Measurements from ENCODE around the gene GTF2F1.

DNA sequence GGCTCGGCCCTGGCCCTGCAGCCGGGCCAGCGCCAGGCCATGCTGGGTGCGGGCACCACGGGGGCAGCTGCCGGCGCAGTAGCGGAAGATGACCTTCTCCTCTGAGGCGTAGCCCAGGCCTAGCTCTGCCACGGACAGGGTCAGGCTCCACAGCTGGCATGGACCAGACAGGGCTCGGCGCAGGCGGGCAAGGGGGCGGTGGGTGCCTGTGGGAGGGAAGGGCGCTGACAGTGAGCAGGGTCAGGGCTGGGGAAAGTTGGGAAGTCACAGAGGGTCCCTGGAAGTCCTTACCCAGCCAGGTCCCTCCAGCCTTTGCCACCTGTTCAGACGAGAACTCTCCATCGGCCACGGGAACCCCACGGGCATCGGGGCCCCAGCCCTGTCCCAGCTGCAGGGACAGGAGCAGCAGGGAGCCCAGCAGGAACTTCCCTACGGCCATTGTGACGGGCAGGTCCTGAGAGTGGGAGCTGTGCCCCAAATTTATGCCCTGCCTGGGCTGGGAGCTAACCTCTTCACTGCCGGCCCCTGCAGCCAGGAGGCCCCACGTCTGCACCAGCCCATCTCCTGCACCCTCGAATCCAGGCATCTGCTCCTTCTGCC, 17.5 kb downstream of the GTF2F1 start, which contains the start of gene PSPN:
- TF ChIP-seq, protein P1, sequence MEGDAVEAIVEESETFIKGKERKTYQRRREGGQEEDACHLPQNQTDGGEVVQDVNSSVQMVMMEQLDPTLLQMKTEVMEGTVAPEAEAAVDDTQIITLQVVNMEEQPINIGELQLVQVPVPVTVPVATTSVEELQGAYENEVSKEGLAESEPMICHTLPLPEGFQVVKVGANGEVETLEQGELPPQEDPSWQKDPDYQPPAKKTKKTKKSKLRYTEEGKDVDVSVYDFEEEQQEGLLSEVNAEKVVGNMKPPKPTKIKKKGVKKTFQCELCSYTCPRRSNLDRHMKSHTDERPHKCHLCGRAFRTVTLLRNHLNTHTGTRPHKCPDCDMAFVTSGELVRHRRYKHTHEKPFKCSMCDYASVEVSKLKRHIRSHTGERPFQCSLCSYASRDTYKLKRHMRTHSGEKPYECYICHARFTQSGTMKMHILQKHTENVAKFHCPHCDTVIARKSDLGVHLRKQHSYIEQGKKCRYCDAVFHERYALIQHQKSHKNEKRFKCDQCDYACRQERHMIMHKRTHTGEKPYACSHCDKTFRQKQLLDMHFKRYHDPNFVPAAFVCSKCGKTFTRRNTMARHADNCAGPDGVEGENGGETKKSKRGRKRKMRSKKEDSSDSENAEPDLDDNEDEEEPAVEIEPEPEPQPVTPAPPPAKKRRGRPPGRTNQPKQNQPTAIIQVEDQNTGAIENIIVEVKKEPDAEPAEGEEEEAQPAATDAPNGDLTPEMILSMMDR (conservative IDR thresholded peaks at IDR 0.05), result no peak
- no peak for TF ChIP-seq EZH2 (IDR thresholded peaks at IDR 0.05; ENCODE audit: low read depth)

Measured in PC-9 (cell line).